ENCODE data around the gene HNF1A. TPM values are rescaled to one million over a fixed set of nuclear protein-coding genes. Genes with fewer than 3 reads are reported as not detected.

Gene HNF1A
- polyA plus RNA-seq, 1 donor (not counting 4 experiments of a cell fraction or from before 2014, with no cell fraction given), result not detected

GRCh38 chr12:120932956-120933526 is 45.3 kb upstream of the HNF1A start:
- no peak for DNase-seq (ENCODE audit: low read depth, low spot score)
- Histone ChIP-seq H3K4me1 (ENCODE audit: control insufficient read depth, extremely low read depth, insufficient read depth, low read length) (peaks cover 10% of the 10 kb centered on the region), H3K27ac (ENCODE audit: control insufficient read depth, insufficient read depth, low read length) (no peak overlapping the region), H3K4me3 (ENCODE audit: control insufficient read depth in 2 of 3, extremely low read depth in 1 of 3, insufficient read depth in 2 of 3, low read depth in 1 of 3, low read length in 3 of 3) (no peak overlapping the region), H3K79me2 (ENCODE audit: control insufficient read depth, insufficient read depth, low read length) (no peaks in the 10 kb centered on the region), H3K36me3 (ENCODE audit: control insufficient read depth in 2 of 2, extremely low read depth in 1 of 2, insufficient read depth in 2 of 2, low read length in 2 of 2) (no peaks in the 10 kb centered on the region), H3K4me2 (ENCODE audit: control insufficient read depth, extremely low read depth, insufficient read depth, low read depth, low read length) (no peak overlapping the region), H2AFZ (ENCODE audit: control insufficient read depth, low read length) (no peak overlapping the region), H3K9me3 (ENCODE audit: control insufficient read depth, low read depth, low read length) (no peaks in the 10 kb centered on the region), H4K20me1 (ENCODE audit: control insufficient read depth, extremely low read depth, insufficient read depth, low read length) (no peaks in the 10 kb centered on the region), H3K9me1 (ENCODE audit: control insufficient read depth, extremely low read depth, insufficient read depth, low read length) (no peaks in the 10 kb centered on the region), H3K9ac (ENCODE audit: control insufficient read depth, extremely low read depth, insufficient read depth, low read length) (no peak overlapping the region), H3K27me3 (ENCODE audit: control insufficient read depth, extremely low read depth, insufficient read depth, low read length) (no peaks in the 10 kb centered on the region)
- FAIRE-seq, result no peak
- dilution Hi-C loops (cut with MboI; ENCODE audit: extremely low pct_ligation_motif_present, low sequenced_read_pairs), result no loop called here
- TF ChIP-seq CTCF (optimal IDR thresholded peaks at IDR 0.05 in 1 of 3, IDR thresholded peaks at IDR 0.05 in 1 of 3, conservative IDR thresholded peaks at IDR 0.05 in 1 of 3; ENCODE audit: extremely low read depth in 1 of 3, insufficient read depth in 2 of 3, low read length in 3 of 3) (no peak), EZH2 (IDR thresholded peaks at IDR 0.05; ENCODE audit: low read length) (no peak)

- H3K4me3 ChIP-seq (ENCODE audit: control insufficient read depth in 2 of 3, extremely low read depth in 1 of 3, insufficient read depth in 2 of 3, low read depth in 1 of 3, low read length in 3 of 3), result no peak overlapping the region
- no peaks in the 10 kb centered on the region for H4K20me1 ChIP-seq (ENCODE audit: control insufficient read depth, extremely low read depth, insufficient read depth, low read length)
- FAIRE-seq, result no peak
These were observed 44.6 kb upstream of the HNF1A start for GRCh38 chr12:120933786-120934185.

More at GRCh38 chr12:120933786-120934185, 44.6 kb upstream of the HNF1A start:
- Histone ChIP-seq H3K4me1 (ENCODE audit: control insufficient read depth, extremely low read depth, insufficient read depth, low read length) (peaks cover 8% of the 10 kb centered on the region), H3K9ac (ENCODE audit: control insufficient read depth, extremely low read depth, insufficient read depth, low read length) (no peak overlapping the region), H3K9me3 (ENCODE audit: control insufficient read depth, low read depth, low read length) (no peaks in the 10 kb centered on the region), H3K9me1 (ENCODE audit: control insufficient read depth, extremely low read depth, insufficient read depth, low read length) (no peaks in the 10 kb centered on the region), H3K4me2 (ENCODE audit: control insufficient read depth, extremely low read depth, insufficient read depth, low read depth, low read length) (no peak overlapping the region), H3K27ac (ENCODE audit: control insufficient read depth, insufficient read depth, low read length) (no peak overlapping the region), H3K36me3 (ENCODE audit: control insufficient read depth in 2 of 2, extremely low read depth in 1 of 2, insufficient read depth in 2 of 2, low read length in 2 of 2) (no peaks in the 10 kb centered on the region), H3K27me3 (ENCODE audit: control insufficient read depth, extremely low read depth, insufficient read depth, low read length) (no peaks in the 10 kb centered on the region), H2AFZ (ENCODE audit: control insufficient read depth, low read length) (no peak overlapping the region), H3K79me2 (ENCODE audit: control insufficient read depth, insufficient read depth, low read length) (no peaks in the 10 kb centered on the region)
- no peak for TF ChIP-seq CTCF (optimal IDR thresholded peaks at IDR 0.05 in 1 of 3, IDR thresholded peaks at IDR 0.05 in 1 of 3, conservative IDR thresholded peaks at IDR 0.05 in 1 of 3; ENCODE audit: extremely low read depth in 1 of 3, insufficient read depth in 2 of 3, low read length in 3 of 3)
- no peak for TF ChIP-seq EZH2 (IDR thresholded peaks at IDR 0.05; ENCODE audit: low read length)
- no peak for DNase-seq (ENCODE audit: low read depth, low spot score)
- dilution Hi-C loops (cut with MboI; ENCODE audit: extremely low pct_ligation_motif_present, low sequenced_read_pairs), result no loop called here
